ENCODE measurements around the gene EPB41L3.

DNA sequence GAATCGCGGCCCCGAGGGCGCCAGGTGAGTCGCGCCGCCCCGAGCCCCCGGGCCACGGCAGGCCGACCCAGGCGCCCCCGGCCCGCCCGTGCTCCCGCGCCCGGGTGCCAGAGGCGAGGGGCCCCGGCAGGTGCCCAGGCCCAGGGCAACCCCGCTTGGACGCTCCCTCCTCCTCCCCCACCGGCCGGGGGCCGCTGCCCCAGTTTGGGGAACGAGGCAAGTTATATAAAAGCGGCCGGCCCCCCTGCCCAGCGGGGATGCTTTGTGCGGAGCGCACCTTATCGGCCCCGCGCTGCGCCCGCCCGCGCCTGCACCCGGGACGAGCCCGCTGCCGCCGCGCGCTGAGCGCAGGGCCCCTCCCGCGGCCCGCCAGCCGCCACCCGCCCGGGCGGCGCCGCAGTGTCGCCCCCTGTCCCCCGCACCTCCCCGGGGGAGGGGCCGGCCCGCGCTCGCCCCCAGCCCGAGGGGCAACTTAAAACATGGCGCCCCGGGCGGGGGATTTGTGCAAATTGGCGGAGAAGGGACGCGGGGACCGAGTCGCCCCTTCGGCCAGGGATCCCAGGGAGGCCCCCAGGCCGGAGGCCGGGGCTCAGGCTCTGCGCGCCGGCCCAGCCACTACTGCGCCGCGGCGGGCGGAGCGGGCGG, 639 bp downstream of the EPB41L3 start:
- TF ChIP-seq, protein P1, sequence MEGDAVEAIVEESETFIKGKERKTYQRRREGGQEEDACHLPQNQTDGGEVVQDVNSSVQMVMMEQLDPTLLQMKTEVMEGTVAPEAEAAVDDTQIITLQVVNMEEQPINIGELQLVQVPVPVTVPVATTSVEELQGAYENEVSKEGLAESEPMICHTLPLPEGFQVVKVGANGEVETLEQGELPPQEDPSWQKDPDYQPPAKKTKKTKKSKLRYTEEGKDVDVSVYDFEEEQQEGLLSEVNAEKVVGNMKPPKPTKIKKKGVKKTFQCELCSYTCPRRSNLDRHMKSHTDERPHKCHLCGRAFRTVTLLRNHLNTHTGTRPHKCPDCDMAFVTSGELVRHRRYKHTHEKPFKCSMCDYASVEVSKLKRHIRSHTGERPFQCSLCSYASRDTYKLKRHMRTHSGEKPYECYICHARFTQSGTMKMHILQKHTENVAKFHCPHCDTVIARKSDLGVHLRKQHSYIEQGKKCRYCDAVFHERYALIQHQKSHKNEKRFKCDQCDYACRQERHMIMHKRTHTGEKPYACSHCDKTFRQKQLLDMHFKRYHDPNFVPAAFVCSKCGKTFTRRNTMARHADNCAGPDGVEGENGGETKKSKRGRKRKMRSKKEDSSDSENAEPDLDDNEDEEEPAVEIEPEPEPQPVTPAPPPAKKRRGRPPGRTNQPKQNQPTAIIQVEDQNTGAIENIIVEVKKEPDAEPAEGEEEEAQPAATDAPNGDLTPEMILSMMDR (IDR thresholded peaks at IDR 0.05): no peak
- no peak for TF ChIP-seq POLR2A (IDR thresholded peaks at IDR 0.05)

All from esophagus squamous epithelium (tissue), 4 donors.